GM21717 (cell line): ENCODE data around the gene CHMP3.
A peak's percentile ranks its signal among the peaks of the same experiment; 100 is the strongest.
"Not testable (repeated sequence)": the region's sequence is repeated elsewhere in the genome, so short reads cannot be mapped to it uniquely, and the experiment has no call there.

Experiments used
- ATAC-seq: cut with Tn5 transposase; IDR thresholded peaks from one replicate; pipeline ENCODE4 v1.9.1; 2021; ENCODE audit warnings: mild to moderate bottlenecking, moderate library complexity; ENCODE audit not compliant: unreplicated experiment

Gene CHMP3

DNA sequence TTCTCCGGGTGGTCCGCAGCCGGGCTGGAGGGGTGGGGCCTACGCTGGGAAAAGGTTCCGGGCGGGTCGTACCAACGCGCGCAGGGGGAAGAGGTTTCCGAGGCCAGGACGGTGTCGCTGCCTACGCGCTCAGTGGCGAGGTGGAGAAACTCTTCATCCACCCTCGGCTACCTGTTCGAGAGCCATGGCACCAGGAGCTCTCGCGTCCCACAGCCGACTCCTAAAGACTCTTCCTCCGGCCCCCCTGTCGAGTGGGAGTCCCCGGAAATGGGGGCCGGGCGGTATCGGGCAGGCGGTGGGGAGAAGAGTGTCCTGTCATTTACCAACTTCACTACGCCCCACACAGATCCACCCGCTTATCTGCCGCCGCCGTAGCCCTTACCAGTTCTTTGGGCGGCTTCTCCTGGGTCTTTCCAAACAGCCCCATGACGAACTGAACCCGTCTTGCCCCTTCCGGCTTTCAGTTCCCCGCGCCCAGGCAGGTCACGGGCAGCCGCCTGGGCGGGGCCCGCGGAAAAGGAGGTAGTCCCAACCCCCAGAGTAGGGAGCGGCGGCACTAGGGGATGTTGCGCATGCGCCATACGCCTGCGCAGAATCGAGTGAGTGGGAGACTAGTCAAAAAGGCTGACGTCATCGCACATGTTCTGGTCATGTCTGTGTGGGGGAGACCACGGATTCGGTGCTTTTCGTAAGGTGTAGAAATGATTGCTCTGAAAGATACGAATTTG is at the start of gene CHMP3:
Gene CHMP3 (minus strand): TSS at position 522 of the 728 bp plus-strand sequence. CDS start 95 bp downstream, at position 427.
- peak; percentile 90 for ATAC-seq

DNA sequence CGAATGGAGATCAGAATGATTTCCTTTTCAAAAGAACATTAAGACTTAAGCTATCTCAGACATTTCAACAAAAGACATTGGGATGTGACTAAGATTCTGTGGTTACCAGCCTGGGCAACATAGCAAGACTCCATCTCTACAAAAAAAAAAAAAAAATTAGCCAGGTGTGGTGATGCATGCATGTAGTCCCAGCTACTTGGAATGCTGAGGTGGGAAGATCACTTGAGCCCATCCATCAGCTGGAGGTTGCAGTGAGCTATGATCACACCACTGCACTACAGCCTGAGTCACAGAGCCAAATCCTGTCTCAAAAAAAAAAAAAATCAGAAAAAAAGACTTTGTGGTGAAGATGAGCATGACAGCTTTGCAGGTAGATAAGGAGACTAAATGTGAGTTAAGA is 47.6 kb upstream of the CHMP3 start:
- no peak for ATAC-seq

DNA sequence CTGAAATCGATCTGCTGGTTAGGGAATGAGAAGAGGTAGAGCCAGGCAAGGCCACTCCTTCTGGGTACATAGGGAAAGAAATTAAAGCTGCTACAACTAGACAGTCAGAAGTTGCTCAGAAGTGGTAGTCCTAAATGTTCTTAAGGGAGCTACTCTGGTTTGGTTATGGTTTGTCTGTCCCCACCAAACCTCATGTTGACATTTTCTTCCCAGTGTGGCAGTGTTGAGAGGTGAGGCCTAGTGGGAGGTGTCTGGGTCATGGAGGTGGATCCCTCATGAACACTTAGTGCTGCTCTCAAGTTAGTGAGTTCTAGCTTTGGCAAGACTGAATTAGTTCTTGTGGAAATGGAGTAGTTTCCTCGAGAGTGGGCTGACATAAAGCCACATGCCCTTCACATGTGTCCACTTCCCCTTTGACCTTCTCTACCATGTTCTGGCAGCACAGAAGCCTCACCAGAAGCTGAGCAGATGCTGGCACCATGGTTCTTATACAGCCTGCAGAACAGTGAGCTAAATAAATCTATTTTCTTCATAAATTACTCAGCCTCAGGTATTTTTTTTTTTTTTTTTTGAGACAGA is 45.7 kb upstream of the CHMP3 start:
- no peak for ATAC-seq

DNA sequence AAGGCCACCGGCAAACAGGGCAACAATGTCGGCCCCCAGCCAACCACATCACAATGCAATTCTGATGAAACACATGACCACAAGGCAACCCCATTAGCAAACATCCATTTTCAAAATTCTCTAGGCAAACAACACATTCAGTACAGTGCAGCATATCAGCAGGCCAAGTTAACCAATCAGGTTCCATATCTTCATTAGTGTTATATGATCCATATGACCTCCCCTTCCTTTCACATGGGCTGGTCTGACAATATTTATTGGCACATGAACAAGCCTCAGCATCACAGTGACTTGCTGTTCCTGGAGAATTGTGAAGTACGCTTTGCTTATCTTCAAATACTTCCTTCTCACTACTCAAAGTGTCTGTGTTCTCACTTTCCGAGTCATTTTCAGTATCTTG is 40.7 kb upstream of the CHMP3 start:
- ATAC-seq: no peak

DNA sequence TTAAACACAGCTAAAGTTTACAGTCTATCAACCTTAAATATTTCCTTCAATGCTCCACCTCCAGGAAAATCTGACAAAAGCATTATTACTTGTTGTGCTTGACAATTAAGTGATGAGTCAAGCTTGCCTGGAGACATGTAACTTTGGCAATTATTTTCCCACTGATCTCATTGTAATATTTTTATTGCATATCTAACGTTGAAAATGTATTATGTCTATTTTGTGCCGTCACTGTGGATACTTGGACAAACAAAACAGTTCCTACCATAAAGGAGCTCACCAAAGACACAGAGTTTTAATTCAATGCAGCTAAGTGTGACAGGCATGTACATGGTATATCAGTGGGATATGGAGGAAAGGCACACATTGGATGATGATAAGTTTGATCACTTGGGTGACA is 35.7 kb upstream of the CHMP3 start:
- ATAC-seq: no peak

DNA sequence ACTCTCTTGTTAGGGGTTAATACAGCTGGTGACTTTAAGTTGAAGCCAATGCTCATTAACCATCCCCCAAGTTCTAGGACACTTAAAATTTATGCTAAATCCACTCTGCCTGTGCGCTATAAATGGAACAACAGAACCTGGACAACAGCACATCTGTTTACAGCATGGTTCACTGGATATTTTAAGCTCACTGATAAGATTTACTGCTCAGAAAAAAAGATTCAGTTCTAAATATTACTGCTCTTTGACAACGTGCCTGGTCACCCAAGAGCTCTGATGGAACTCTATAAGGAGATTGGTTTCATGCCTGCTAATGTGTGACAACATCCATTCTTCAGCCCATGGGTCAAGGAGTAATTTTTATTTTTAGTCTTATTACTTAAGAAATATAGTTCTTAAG is 32.9 kb upstream of the CHMP3 start:
- no peak for ATAC-seq

DNA sequence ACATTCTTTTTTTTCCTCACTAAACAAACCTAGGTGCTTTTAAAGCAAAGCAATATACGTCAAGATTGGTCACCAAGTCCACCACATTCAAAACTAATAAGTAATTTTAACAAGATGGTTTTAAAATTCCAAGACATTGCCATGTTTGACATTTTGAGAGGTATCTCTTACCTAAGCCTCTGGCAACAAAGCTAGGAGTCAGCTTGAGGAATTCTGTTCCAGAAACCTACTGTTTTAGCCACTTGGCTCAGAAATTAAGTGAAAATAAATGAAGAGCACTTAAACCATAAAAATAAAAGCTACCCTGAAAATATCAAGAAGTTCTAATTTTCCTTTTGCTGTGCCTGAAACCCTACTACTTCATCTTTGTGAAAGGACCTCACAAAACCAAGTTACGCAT is 30.0 kb upstream of the CHMP3 start:
- no peak for ATAC-seq

DNA sequence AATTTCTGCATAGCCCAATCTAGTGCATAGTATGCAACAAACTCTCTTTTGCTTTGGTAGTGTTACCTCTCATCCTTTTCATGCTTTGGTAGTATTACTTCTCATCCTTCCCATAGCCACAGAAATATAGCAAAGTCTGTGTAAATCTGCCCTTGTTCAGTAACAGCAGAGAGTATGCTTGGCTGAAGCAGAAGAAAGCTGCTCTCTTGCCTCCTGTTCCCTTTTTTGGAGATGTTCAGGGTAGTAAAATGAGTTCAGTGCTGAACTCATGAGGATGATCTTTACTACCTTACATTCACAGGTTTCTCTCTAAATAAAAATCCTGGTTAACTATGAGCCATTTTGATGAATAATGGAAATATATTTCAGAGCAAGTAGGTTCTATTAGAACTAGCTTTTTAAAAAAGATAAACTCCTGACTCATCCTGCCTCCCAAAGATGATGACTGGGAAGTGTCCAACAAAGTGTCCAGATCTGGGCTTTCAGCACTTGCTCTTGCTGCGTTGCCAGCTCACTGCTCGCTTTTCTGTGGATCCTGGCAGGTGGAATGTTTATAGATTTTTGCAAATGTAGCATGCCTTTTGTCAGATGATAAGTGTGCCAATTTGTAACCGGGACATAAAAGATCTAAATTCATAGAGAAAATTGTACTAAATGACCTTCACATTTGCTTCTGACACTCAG is 29.4 kb upstream of the CHMP3 start:
- ATAC-seq: no peak

DNA sequence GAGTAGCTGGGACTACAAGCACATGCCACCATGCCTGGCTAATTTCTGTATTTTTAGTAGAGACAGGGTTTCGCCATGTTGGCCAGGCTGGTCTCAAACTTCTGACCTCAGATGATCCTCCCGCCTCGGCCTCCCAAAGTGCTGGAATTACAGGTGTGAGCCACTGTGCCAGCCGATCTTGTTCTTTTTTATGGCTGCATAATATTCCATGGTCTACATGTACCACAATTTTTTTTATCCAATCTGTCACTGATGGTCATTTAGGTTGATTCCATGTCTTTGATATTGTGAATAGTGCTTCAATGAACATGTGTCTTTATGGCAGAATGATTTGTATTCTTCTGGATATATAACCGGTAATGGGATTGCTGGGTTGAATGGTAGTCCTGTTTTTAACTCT is 26.5 kb upstream of the CHMP3 start:
- ATAC-seq: not testable (repeated sequence)

DNA sequence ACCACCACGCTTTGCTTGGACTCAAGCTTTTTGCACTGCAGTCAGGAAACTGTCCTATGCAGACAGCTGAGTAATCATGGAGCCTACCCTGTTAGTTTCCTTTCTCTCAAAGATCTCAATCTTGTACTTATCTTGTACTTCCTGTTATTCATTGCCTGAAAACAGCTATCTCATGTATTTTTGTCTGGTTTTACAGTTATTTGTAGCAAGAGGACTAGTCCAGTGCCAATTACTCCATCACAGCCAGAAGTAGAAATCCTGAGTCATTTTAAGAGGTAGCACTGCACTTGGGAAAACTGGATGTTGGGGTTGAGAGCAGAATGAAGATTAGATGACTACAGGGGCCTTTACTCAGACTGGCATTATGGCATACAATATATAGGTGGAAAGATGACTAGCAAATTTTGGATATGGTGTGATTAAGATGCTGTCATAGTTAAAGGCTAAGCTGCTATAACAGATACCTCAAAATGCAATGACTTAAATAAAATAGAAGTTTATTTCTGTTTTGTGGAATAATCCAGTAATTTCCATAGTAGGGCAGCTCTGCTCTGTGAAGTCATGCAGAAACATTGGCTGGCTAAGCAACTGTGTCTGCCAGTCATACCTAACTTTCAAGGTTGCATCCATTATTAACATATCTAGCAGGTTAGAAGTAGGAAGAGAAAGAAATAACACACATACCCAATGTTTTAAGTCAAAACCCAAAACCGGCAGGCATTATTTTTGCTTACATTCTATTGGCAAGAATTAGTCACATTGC is 21.1 kb upstream of the CHMP3 start:
- no peak for ATAC-seq

DNA sequence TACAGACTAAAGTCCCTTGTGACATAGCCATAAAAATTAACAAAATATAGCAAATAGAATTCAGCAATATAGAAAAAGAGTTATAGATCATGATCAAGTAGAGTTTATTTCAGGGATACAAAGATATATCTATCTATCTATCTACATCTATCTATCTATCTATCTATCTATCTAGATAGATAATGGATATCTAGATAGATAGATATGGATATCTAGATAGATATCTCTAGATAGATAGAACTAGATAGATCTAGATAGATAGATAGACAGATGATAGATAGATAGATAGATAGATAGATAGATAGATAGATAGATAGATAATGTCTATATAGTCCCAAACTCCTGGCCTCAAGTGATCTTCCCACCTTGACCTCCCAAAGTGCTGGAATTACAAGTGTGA is 17.3 kb upstream of the CHMP3 start:
- ATAC-seq: no peak

DNA sequence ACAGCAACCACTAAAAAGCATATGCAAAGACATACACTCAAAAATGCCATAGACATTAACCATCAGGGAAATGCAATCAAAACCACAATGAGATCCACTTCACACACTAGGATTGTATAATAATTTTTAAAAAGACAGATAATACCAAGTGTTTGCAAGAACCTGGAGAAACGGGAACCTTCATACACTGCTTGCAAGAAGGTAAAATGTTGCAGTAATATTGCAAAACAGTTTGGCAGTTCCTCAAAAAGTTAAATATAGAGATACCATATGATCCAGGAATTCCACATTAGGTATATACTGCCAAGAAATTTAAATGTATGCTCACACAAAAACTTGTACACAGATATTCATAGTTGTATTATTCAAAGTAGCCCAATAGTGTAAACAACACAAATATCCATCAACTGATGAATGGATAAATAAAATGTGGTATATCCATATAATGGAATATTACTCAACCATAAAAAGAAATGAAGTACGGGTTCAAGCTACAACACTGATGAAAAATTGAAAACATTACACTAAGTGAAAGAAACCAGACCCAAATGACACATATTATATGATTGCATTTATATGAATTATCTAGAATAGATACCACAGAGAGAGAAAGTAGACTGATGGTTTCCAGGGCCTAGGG is 14.7 kb upstream of the CHMP3 start:
- ATAC-seq: no peak

DNA sequence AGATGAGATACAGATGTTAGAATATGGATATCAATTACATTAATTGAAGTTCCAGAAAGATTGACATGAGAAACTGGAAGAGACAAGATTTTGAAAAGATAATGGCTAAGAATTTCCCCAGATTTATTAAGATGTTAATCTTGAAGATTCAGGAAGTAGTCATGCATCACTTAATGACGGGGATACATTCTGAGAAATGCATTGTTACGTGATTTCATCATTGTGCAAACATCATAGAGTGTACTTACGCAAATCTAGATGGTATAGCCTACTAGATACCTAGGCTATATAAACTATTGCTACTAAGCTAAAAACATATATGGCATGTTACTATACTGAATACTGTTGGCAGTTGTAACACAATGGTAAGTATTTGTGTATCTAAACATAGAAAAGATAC is 6.8 kb upstream of the CHMP3 start:
- no peak for ATAC-seq

DNA sequence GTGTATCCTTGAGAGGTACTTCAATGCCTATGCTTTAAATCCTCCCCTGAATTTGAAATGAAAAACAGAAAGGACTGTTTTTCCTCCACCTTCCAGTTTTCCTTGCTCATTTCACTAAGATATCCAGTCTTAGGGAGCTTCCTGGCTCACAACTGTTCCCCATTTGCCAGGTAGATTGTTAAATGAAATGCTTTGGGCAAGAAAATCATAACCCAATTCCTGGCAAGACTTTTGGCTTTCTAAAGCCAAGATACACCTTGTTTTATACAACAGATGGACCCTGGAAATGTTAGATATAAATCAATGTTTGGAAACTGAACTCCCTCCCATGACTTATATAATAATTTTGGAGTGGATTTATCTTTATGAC is 3.6 kb upstream of the CHMP3 start:
- ATAC-seq: no peak

DNA sequence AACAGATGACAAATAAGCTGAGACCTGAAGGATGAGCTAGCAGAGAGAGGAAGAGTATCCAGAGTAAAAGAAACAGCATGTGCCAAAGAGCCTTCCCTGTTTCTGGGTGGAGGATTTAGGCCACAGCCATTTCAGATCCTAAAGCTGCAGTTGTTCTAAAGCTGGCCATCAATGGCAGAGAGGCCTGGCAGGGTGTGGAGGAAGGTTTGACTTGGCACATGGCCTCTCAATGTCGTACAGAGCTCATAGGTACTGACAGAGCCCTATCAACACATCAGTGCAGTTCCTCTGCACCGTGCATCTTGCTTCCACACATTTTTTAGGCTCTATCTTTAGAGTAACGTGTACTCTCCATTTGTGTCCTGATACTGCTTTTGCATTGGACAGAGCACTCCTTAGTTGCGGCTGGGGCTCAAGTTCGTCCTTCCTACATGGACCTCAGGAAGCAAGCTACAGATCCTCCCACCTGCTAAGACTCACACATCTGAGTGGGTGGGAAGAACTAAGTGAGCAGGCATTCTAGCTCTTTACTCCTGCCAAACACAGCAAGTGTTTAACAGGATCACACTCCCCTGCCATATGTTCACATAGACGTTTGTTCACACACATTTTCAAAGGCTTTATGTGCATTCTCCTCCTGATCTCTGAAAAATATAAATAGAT is 3.0 kb upstream of the CHMP3 start:
- ATAC-seq: no peak

DNA sequence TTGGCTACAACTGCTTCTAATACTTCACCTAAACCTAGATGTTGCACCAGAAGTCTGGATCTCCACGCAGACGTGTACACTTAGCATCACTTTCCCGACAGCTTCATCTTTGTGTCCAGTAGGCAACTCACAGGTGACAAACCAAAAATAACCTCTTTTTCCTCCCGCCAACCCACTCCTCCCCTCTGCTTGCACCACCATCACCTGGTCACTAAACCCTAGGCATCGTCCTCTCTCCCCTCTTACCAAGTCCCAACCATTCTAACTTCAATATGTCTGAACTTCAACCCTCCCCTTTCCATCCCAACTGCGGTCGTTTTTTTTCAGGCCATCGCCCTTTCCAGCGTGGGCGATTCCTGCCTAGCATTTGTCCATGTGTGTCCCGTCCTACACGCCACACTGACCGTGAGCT is 413 bp upstream of the CHMP3 start:
- ATAC-seq: no peak

DNA sequence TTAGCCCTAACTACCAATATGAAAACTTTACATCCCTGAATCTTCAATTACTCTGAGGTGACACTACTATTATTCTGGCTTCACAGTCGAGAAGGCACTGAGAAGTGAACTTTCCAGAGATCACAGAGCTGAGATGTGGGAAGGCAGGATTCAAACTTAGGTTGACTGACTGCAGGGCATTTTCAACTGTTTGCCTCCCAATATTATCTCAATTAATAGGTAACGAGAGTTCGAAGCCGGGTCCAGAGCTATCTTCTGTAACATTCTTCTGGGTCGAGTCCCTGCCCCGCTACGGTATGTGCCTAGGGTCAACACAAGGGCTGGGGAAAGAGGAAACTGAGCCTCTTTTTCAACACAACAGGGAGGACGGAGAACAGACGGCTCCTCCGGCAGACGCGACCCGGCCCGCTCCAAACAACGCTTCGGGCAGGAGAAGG is 740 bp downstream of the CHMP3 start:
- ATAC-seq: no peak

DNA sequence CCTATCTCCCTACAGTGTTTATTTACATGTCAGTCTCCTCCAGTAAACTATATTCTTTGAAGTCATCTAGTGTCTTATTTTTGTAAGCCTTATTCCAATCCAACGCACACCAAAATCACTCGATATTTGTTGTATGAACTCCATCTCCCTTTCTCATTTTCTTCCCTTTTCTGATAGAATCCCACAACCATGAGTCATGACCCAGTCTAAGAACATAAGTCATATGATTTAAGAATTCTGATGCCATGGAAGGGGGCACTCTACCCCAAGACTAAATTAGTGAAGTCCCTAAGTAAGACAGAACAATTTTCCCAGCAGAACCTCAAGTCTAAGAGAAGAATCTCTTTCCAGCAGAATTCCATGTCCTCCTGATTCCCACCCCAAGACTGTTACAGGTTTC is 5.4 kb downstream of the CHMP3 start:
- ATAC-seq: no peak

DNA sequence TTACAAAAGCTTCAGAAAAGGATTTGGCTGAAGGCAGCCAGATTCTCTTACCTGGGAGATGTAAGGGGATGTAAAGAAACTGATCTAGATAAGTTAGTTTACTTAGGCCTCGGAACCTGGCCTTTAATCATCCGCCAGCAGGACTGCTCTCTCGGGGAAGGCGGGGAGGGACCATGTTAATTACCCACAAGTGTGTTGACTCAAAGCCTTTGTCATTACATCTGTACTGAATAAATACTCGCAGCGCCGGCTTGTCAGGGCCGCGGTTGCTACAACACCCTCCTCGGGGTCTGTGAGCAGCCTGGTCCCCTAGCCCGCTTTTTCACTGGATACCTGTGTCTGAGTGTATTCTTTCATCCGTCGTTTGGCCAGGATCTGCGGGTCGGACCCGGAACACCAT is 6.7 kb downstream of the CHMP3 start:
- ATAC-seq: no peak

DNA sequence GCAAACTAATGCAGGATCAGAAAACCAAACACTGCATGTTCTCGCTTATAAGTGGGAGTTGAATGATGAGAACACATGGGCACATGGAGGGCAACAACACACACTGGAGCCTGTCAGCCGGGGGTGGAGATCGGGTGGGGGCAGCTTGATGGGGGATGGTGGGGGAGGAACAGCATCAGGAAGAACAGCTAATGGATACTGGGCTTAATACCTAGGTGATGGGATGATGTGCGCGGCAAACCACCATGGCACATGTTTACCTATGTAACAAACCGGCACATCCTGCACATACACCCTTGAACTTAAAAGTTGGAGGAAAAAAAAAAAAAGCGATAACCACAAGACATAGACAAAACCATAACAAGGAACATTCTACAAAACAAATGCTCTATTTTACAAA is 10.4 kb downstream of the CHMP3 start:
- no peak for ATAC-seq
